K562 (cell line): Measurements from ENCODE around the gene CEP85L. TPM values are rescaled to one million over a fixed set of nuclear protein-coding genes. Genes with fewer than 3 reads are reported as not detected.
A peak's percentile ranks its signal among the peaks of the same experiment; 100 is the strongest.

Experiments
- AFF1 ChIP-seq, 2 experiments: fragments of 450-650 bp; IDR thresholded peaks; 2 replicates each; pipeline ENCODE4 v1.6.1; 2018; ENCODE audit warnings: mild to moderate bottlenecking in 2 of 2, low read depth in 1 of 2; ENCODE audit not compliant: partially characterized antibody in 2 of 2
- ATF7 ChIP-seq: fragments of 450-650 bp; IDR thresholded peaks from 2 replicates; pipeline ENCODE4 v1.7.1; 2014; ENCODE audit warnings: mild to moderate bottlenecking, moderate library complexity
- CBX1 ChIP-seq: sonication (generic); IDR thresholded peaks from 2 replicates; pipeline ENCODE4 v1.6.1; 2016; ENCODE audit warnings: antibody characterized with exemption, low read depth, mild to moderate bottlenecking
- CTBP1 ChIP-seq: fragments of 450-650 bp; IDR thresholded peaks from 2 replicates; pipeline ENCODE4 v1.6.1; 2016; ENCODE audit warnings: borderline replicate concordance
- E4F1 ChIP-seq: fragments of 250-450 bp; sonication (Bioruptor Pico); IDR thresholded peaks from 2 replicates; pipeline ENCODE4 v1.5.0; 2021; ENCODE audit warnings: mild to moderate bottlenecking, borderline replicate concordance
- HLTF ChIP-seq: fragments of 450-650 bp; IDR thresholded peaks from 2 replicates; pipeline ENCODE4 v1.6.1; 2016
- TRIM28 ChIP-seq: fragments of 450-650 bp; IDR thresholded peaks from 2 replicates; pipeline ENCODE4 v1.6.1; 2017
- polyA plus RNA-seq, 8 experiments: library from polyadenylated mRNA; depleted of rRNA in 4 of 8; stranded (reverse) in 5 of 8; unstranded in 3 of 8; fragments of >200 nt; fragmentation: Nextera tagmentation in 2 of 8; fragmentation: Illumina TruSeq in 1 of 8; extraction: Ambion mirVana in 2 of 8; extraction: Trizol in 1 of 8; gene quantifications; 2 replicates each; pipeline versions ENCODE4 v1.2.1 to v1.2.3, GENCODE V29; 2011 to 2014; ENCODE audit warnings: inconsistent platforms in 1 of 8, missing spikeins in 1 of 8
- total RNA-seq, 7 experiments: library from RNA; depleted of rRNA in 6 of 7; stranded (reverse); fragments of >200 nt in 6 of 7; fragmentation: Illumina TruSeq in 2 of 7; extraction: Trizol in 2 of 7; gene quantifications; 2 replicates each; pipeline versions ENCODE4 v1.2.1 to v1.2.3, GENCODE V29; 2011 to 2021; ENCODE audit warnings: low replicate concordance in 1 of 7

CEP85L gene
- total and polyA plus RNA-seq, 9 of the 15 experiments (the other 6 are each of a cell fraction or from before 2014, with no cell fraction given) = 4.5 to 15.8 (median 8.3) TPM

GRCh38 chr6:118574051-118574865, 77.1 kb downstream of the CEP85L start (continued):
- TF ChIP-seq AFF1 (IDR thresholded peaks at IDR 0.05; ENCODE audit: low read depth in 1 of 2, partially characterized antibody in 2 of 2) = no peak
- TF ChIP-seq TRIM28 = peak; percentile 91
- TF ChIP-seq ATF7 = no peak
- TF ChIP-seq CTBP1 = no peak
- no peak for TF ChIP-seq E4F1
- TF ChIP-seq HLTF = no peak
- TF ChIP-seq CBX1 = peak; percentile 80; the same call in 1 of the 2 replicates
